H1 (cell line): ENCODE measurements around the gene GDPD4. TPM values are rescaled to one million over a fixed set of nuclear protein-coding genes. Genes with fewer than 3 reads are reported as not detected.

Experiments used
- CREB1 ChIP-seq: IDR thresholded peaks from 2 replicates; pipeline ENCODE4 v1.6.1; 2012; ENCODE audit warnings: inconsistent platforms
- EGR1 ChIP-seq: IDR thresholded peaks from 2 replicates; pipeline ENCODE4 v1.6.1; 2011; ENCODE audit warnings: low read depth, low read length, borderline replicate concordance
- NANOG ChIP-seq: IDR thresholded peaks from 2 replicates; pipeline ENCODE4 v1.6.1; 2011; ENCODE audit warnings: low read length, low read depth, mild to moderate bottlenecking, inconsistent platforms; ENCODE audit not compliant: insufficient read depth, poor library complexity, severe bottlenecking
- SP2 ChIP-seq: IDR thresholded peaks from 2 replicates; pipeline ENCODE4 v1.6.1; 2012; ENCODE audit warnings: mild to moderate bottlenecking, low read length, inconsistent platforms
- USF2 ChIP-seq: IDR thresholded peaks from 2 replicates; pipeline ENCODE4 v1.6.1; 2011; ENCODE audit warnings: low read length, improper control_type of control experiment
- YY1 ChIP-seq: IDR thresholded peaks from 2 replicates; pipeline ENCODE4 v1.6.1; 2011; ENCODE audit warnings: low read depth, mild to moderate bottlenecking, low read length
- polyA plus RNA-seq, 7 experiments: library from polyadenylated mRNA; depleted of rRNA in 3 of 7; stranded (reverse) in 5 of 7; unstranded in 2 of 7; fragments of >200 nt in 5 of 7; fragments of 200-250 nt in 2 of 7; gene quantifications; 1 replicate in 5 of 7; 2 replicates in 1 of 7; 4 replicates in 1 of 7; pipeline versions ENCODE4 v1.2.1 to v1.2.3, GENCODE V29; 2011 to 2013; ENCODE audit warnings: missing spikeins in 2 of 7, mixed read lengths in 2 of 7
- total RNA-seq: library from RNA; stranded (reverse); fragmentation: NEBNext Ultra II Directional; extraction: Animal tissue kit (Norgen Biotek cat#: 25700); gene quantifications from 2 replicates; pipeline ENCODE4 v1.2.1, GENCODE V29; 2021

Gene GDPD4
- total and polyA plus RNA-seq, 2 of the 8 experiments (the other 6 are each of a cell fraction or from before 2014, with no cell fraction given) = not detected

- TF ChIP-seq CREB1 (no peak), USF2 (no peak), SP2 (no peak), NANOG (no peak), EGR1 (no peak), YY1 (no peak)
Measured at GRCh38 chr11:77215106-77215505, 86.4 kb downstream of the GDPD4 start (continued).
